GM21717 (cell line): ENCODE measurements around the gene CMTM6.
"Not testable (repeated sequence)": the region's sequence is repeated elsewhere in the genome, so short reads cannot be mapped to it uniquely, and the experiment has no call there.

Experiments used
- ATAC-seq: cut with Tn5 transposase; IDR thresholded peaks from one replicate; pipeline ENCODE4 v1.9.1; 2021; ENCODE audit warnings: mild to moderate bottlenecking, moderate library complexity; ENCODE audit not compliant: unreplicated experiment

CMTM6 gene

GRCh38 chr3:32500231-32500630 is 2.4 kb downstream of the CMTM6 start:
- ATAC-seq, result no peak

GRCh38 chr3:32499585-32499984 is 3.1 kb downstream of the CMTM6 start:
- no peak for ATAC-seq

- ATAC-seq, result no peak
Measured at GRCh38 chr3:32498992-32499391, 3.7 kb downstream of the CMTM6 start.

- ATAC-seq, result no peak
Measured at GRCh38 chr3:32498252-32498651, 4.4 kb downstream of the CMTM6 start.

GRCh38 chr3:32495609-32496008 is 7.0 kb downstream of the CMTM6 start:
- ATAC-seq, result no peak

GRCh38 chr3:32495085-32495484 is 7.6 kb downstream of the CMTM6 start:
- ATAC-seq, result no peak

- peak; percentile 68 for ATAC-seq
Measured at GRCh38 chr3:32493437-32494414, 8.9 kb downstream of the CMTM6 start.

GRCh38 chr3:32492684-32493436 is 9.8 kb downstream of the CMTM6 start:
- ATAC-seq, result no peak

GRCh38 chr3:32488474-32489008 is 14.1 kb downstream of the CMTM6 start:
- no peak for ATAC-seq

- no peak for ATAC-seq
Measured at GRCh38 chr3:32487781-32488473, 14.7 kb downstream of the CMTM6 start.

- peak; percentile 61 for ATAC-seq
Measured at GRCh38 chr3:32484436-32484835, 18.2 kb downstream of the CMTM6 start.

GRCh38 chr3:32483772-32484171 is 18.9 kb downstream of the CMTM6 start:
- no peak for ATAC-seq

- ATAC-seq, result no peak
Measured at GRCh38 chr3:32482693-32483092, 20.0 kb downstream of the CMTM6 start.

GRCh38 chr3:32481791-32482631 is 20.6 kb downstream of the CMTM6 start:
- no peak for ATAC-seq

GRCh38 chr3:32480604-32481003 is 22.0 kb downstream of the CMTM6 start:
- no peak for ATAC-seq

- no peak for ATAC-seq
Measured at GRCh38 chr3:32474201-32474600, 28.5 kb downstream of the CMTM6 start.

GRCh38 chr3:32472151-32472550 is 30.5 kb downstream of the CMTM6 start:
- ATAC-seq, result not testable (repeated sequence)

GRCh38 chr3:32471246-32471645 is 31.4 kb downstream of the CMTM6 start:
- no peak for ATAC-seq

- no peak for ATAC-seq
Measured at GRCh38 chr3:32470362-32470761, 32.3 kb downstream of the CMTM6 start.
